ENCODE data around the gene SMIM36. TPM values are rescaled to one million over a fixed set of nuclear protein-coding genes. Genes with fewer than 3 reads are reported as not detected.

The SMIM36 gene
- total RNA-seq, 1 donor from 2014 or later = not detected

GRCh38 chr17:55417411-55418268, 93.6 kb downstream of the SMIM36 start:
- no peak overlapping the region for H3K4me3 Mint-ChIP-seq
- H3K4me1 Mint-ChIP-seq = peaks cover 25% of the 10 kb centered on the region
- H3K9me3 Mint-ChIP-seq = peaks cover 16% of the 10 kb centered on the region
- peaks cover 38% of the 10 kb centered on the region for H3K36me3 Mint-ChIP-seq (ENCODE audit: low read depth)
- peaks cover 3% of the 10 kb centered on the region for H3K27me3 Mint-ChIP-seq (ENCODE audit: low read depth)
- peak overlapping the region; percentile 13 for H3K27ac Mint-ChIP-seq (ENCODE audit: unreplicated experiment)
- TF ChIP-seq CTCF (conservative IDR thresholded peaks at IDR 0.05) = no peak
- DNase-seq (ENCODE audit: low read depth, low spot score) = no peak

DNA sequence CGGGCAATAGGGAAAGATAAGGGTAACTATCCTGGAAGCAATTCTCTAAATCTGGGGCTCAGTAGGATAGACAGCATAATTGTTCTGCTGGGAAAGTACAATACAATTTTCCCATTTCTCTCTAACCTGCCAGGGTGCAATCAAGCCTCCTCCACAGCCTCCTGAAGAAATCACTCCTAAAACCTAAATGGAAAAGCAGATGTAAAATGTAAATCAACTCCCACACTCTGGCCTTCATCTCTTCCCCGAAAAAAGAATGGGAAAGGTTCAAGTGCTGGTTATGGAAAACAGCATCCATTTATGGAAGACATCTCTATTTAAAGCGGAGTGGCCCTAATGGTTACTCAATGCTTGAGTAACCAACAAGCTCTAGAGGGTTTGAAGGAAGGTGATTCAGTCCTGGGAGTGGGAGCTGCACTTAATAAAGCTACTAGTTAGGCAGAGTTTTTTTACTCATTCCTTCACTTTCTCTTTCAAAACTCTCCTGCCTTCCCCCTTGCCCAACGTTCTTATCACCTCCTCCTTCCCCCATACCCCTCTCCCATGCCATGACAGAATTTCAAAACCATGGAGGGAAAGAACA, 94.7 kb downstream of the SMIM36 start:
- Mint-ChIP-seq H3K27ac (ENCODE audit: unreplicated experiment) (no peak overlapping the region), H3K4me3 (peak overlapping the region; percentile 34), H3K27me3 (ENCODE audit: low read depth) (no peaks in the 10 kb centered on the region), H3K36me3 (ENCODE audit: low read depth) (peaks cover 38% of the 10 kb centered on the region), H3K4me1 (peaks cover 22% of the 10 kb centered on the region), H3K9me3 (peaks cover 16% of the 10 kb centered on the region)
- TF ChIP-seq CTCF (conservative IDR thresholded peaks at IDR 0.05) = no peak
- DNase-seq (ENCODE audit: low read depth, low spot score) = no peak

DNA sequence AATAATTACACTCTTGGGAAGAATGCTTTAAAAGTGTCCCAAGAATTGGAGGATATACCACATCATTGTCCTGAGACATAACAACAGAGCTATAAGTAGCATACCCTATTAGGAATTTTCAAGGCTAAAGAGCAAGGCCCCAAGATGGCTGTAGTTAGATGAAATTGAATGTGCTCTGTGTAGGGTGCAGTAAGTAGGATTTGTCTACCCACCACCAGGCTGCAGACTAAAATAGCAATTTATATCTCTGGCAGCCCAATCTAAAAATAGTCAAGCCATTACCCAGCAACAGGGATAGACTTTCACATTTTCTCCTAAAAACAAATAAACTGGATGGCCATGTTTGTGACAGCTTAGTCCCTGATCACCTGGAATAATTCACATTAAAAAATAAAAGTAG, 95.3 kb downstream of the SMIM36 start:
- peaks cover 16% of the 10 kb centered on the region for H3K9me3 Mint-ChIP-seq
- H3K27ac Mint-ChIP-seq (ENCODE audit: unreplicated experiment) = no peak overlapping the region
- H3K4me3 Mint-ChIP-seq = no peak overlapping the region
- TF ChIP-seq CTCF (conservative IDR thresholded peaks at IDR 0.05) = no peak
- peaks cover 38% of the 10 kb centered on the region for H3K36me3 Mint-ChIP-seq (ENCODE audit: low read depth)
- no peak for DNase-seq (ENCODE audit: low read depth, low spot score)
- peaks cover 22% of the 10 kb centered on the region for H3K4me1 Mint-ChIP-seq
- H3K27me3 Mint-ChIP-seq (ENCODE audit: low read depth) = no peaks in the 10 kb centered on the region

- Mint-ChIP-seq H3K27ac (ENCODE audit: unreplicated experiment) (no peak overlapping the region), H3K9me3 (peaks cover 16% of the 10 kb centered on the region), H3K27me3 (ENCODE audit: low read depth) (no peaks in the 10 kb centered on the region), H3K4me1 (peaks cover 14% of the 10 kb centered on the region), H3K4me3 (no peak overlapping the region), H3K36me3 (ENCODE audit: low read depth) (peaks cover 38% of the 10 kb centered on the region)
- no peak for DNase-seq (ENCODE audit: low read depth, low spot score)
- TF ChIP-seq CTCF (conservative IDR thresholded peaks at IDR 0.05) = no peak
Measured at GRCh38 chr17:55414983-55415382, 96.3 kb downstream of the SMIM36 start.

GRCh38 chr17:55413825-55414489, 97.3 kb downstream of the SMIM36 start:
- H3K27me3 Mint-ChIP-seq (ENCODE audit: low read depth) = no peaks in the 10 kb centered on the region
- peaks cover 31% of the 10 kb centered on the region for H3K36me3 Mint-ChIP-seq (ENCODE audit: low read depth)
- H3K4me1 Mint-ChIP-seq = peaks cover 7% of the 10 kb centered on the region
- peaks cover 16% of the 10 kb centered on the region for H3K9me3 Mint-ChIP-seq
- DNase-seq (ENCODE audit: low read depth, low spot score) = no peak
- H3K4me3 Mint-ChIP-seq = no peak overlapping the region
- no peak overlapping the region for H3K27ac Mint-ChIP-seq (ENCODE audit: unreplicated experiment)
- TF ChIP-seq CTCF (conservative IDR thresholded peaks at IDR 0.05) = no peak
